G401 (cell line): ENCODE results near the gene ZNF554. TPM values are rescaled to one million over a fixed set of nuclear protein-coding genes. Genes with fewer than 3 reads are reported as not detected.

Source experiments
- DNase-seq: peaks from one replicate; pipeline ENCODE4 v3.0.0-alpha.2; 2015; ENCODE audit warnings: low spot score
- in situ Hi-C: cut with HindIII; loops from 2 replicates; pipeline ENCODE4 v1.10.0; 2016; ENCODE audit warnings: low sequenced_read_pairs, mixed read lengths
- total RNA-seq: library from RNA; depleted of rRNA; stranded (reverse); fragments of >200 nt; shearing (Covaris generic); gene quantifications from 2 replicates; pipeline ENCODE4 v1.2.3, GENCODE V29; 2014; rRNA removed

Gene ZNF554
- total RNA-seq, result 4.1 and 6.1 TPM in 2 replicates

GRCh38 chr19:2819540-2820111 lies at the start of gene ZNF554:
Gene ZNF554 (plus strand): TSS chr19:2819868. CDS start chr19:2820072, 204 bp downstream.
- in situ Hi-C loops, result no loop called here
- peak; percentile 94 for DNase-seq

GRCh38 chr19:2770055-2771013 lies 49.3 kb upstream of the ZNF554 start:
- DNase-seq, result peak; percentile 64
- in situ Hi-C loops, result no loop called here

- DNase-seq, result no peak
- in situ Hi-C loops, result no loop called here
These were observed 47.6 kb upstream of the ZNF554 start for GRCh38 chr19:2771786-2772674.

- in situ Hi-C loops, result no loop called here
- no peak for DNase-seq
These were observed 45.5 kb upstream of the ZNF554 start for GRCh38 chr19:2774083-2774679.

GRCh38 chr19:2774953-2775555 lies 44.6 kb upstream of the ZNF554 start:
- in situ Hi-C loops, result no loop called here
- no peak for DNase-seq

GRCh38 chr19:2775556-2776430 lies 43.9 kb upstream of the ZNF554 start:
- in situ Hi-C loops, result no loop called here
- DNase-seq, result no peak

- in situ Hi-C loops, result no loop called here
These were observed 41.5 kb upstream of the ZNF554 start for GRCh38 chr19:2777952-2778683.

GRCh38 chr19:2779121-2779740 lies 40.4 kb upstream of the ZNF554 start:
- no peak for DNase-seq
- in situ Hi-C loops, result no loop called here

More at GRCh38 chr19:2777952-2778683, 41.5 kb upstream of the ZNF554 start:
- no peak for DNase-seq

- in situ Hi-C loops, result no loop called here
These were observed 39.4 kb upstream of the ZNF554 start for GRCh38 chr19:2780284-2780683.

GRCh38 chr19:2782329-2782935 lies 37.2 kb upstream of the ZNF554 start:
- no peak for DNase-seq
- in situ Hi-C loops, result no loop called here

More at GRCh38 chr19:2780284-2780683, 39.4 kb upstream of the ZNF554 start:
- no peak for DNase-seq

- DNase-seq, result peak; percentile 99
- in situ Hi-C loops, result no loop called here
These were observed 36.5 kb upstream of the ZNF554 start, which contains the start of gene SGTA for GRCh38 chr19:2782936-2783780. Gene SGTA (minus strand): TSS chr19:2783273. CDS start chr19:2769068, 14,205 bp downstream.

- in situ Hi-C loops, result no loop called here
- no peak for DNase-seq
These were observed 35.9 kb upstream of the ZNF554 start for GRCh38 chr19:2783781-2784145.

- in situ Hi-C loops, result no loop called here
- peak; percentile 99 for DNase-seq
These were observed 34.2 kb upstream of the ZNF554 start, which contains the start of gene THOP1 for GRCh38 chr19:2785244-2785997. Gene THOP1 (plus strand): TSS chr19:2785503. CDS start chr19:2785663, 160 bp downstream.

- DNase-seq, result no peak
- in situ Hi-C loops, result no loop called here
These were observed 32.6 kb upstream of the ZNF554 start for GRCh38 chr19:2787115-2787514.

- DNase-seq, result no peak
- in situ Hi-C loops, result no loop called here
These were observed 31.4 kb upstream of the ZNF554 start for GRCh38 chr19:2788237-2788636.
